HG02763 (cell line): ENCODE data around the gene SET.
"Not testable (repeated sequence)": the region's sequence is repeated elsewhere in the genome, so short reads cannot be mapped to it uniquely, and the experiment has no call there.

ENCODE experiments used
- ATAC-seq: cut with Tn5 transposase; IDR thresholded peaks from one replicate; pipeline ENCODE4 v1.9.1; 2021; ENCODE audit warnings: mild to moderate bottlenecking, moderate library complexity; ENCODE audit not compliant: unreplicated experiment

The SET gene

DNA sequence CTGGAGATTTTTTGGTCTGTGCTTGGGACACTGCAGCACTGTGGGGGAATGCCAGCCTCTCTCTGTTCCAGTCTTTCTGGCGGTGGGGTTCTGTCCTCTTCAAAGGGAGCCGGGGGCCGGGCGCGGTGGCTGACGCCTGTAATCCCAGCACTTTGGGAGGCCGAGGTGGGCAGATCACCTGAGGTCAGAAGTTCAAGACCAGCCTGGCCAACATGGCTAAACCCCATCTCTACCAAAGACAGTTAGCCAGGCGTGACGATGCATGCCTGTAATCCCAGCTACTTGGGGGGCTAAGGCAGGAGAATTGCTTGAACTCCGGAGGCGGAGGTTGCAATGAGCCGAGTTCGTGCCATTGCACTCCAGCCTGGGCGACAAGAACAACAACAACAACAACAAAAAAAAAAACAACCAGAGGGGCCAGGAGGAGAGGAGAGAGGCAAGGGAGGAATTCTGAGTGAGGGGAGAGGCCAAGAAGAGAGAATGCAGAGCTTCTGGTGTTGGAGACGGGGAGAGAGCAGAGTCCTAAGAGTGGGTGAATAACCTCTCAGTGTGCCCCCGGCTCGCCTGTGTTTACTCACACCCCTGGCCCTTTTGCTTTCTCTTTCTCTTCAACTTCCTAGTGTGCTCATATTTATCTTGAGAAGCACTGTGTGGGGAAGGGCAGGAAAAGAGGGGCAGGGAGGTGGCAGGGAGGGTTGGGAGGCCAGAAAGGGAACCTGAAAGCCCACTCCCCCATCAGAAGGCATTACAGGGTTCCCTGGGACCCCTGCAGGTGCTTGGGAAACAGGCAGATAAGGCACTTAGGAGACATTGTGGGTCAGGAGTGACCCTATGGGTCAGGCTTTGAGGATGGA is 3.2 kb upstream of the SET start:
- no peak for ATAC-seq

DNA sequence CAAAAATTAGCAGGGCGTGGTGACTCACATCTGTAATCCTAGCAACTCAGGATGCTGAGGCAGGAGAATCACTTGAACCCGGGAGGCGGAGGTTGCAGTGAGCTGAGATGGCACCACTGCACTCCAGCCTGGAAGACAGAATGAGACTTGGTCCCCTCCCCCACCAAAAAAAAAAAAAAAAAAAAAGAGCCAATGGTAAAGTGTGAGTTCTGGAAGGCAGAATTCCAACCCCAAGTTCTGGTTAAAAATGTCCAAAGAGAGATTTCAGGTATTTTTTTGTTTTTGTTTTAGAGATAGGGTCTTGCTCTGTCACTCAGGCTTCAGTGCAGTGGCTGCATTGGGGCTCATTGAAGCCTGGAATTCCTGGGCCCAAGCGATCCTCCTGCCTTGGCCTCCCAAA is 1.6 kb upstream of the SET start:
- no peak for ATAC-seq

DNA sequence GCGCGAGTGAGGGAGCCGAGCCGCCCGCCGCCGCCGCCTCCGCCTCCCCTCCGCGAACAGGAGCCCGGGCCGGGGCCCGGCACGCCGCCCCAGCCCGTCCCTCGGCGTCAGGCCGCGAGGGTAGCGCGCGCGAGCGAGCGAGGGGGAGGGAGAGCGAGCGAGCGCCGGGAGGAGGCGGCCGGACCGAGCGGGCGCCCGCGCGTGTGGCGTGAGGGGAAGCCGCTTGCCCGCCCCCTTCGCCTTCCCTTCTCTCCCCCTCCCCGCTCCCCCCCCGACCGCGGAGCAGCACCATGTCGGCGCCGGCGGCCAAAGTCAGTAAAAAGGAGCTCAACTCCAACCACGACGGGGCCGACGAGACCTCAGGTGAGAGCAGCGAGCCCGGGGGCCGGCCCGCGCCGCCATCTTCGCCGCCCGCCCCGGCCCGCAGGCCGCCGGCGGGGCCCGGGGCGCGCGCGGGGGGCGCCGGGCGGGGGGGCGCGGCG is 312 bp downstream of the SET start:
- peak; percentile 24 for ATAC-seq

DNA sequence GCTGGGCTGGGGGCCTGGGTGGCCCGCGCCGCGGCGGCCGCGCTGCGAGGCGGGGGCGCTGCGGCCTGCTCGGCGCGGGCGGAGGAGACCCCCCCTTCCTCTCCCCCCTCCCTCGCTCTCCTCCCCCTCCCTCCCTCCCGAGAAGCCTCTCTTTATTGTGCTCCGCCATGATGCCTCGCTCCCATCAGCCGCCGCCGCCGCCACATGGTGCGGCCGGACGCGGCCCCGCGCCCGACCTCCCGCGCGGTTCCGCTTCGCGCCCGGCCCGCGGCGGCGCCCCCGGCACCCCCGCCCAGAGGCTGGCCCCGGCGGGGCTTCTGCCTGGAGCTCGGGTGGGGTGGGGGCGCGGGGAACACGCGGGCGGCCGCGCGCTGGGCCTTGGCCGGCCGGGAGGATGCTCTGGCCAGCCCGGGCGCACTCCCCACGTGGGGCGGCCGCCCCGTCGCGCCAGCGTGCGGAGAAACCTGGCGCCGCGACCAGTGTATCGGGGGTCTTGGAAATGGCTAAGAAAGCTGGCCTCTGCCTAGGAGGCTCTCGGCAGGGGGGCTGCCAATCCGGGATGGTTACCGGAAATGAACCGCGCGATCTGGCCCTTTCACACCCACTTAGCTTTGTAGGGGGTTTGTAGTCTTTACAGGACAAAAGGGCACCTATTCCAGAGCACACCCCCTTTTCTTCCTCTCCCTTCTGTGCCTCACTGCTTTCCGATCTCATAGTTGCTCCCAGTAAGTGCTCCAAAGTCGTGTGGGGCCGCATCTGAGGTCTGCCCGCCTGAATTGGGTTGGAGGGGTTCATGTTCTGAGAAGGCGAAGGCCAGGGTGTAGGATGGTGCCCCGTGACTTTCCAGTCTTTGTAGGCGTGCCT is 1.0 kb downstream of the SET start:
- no peak for ATAC-seq

DNA sequence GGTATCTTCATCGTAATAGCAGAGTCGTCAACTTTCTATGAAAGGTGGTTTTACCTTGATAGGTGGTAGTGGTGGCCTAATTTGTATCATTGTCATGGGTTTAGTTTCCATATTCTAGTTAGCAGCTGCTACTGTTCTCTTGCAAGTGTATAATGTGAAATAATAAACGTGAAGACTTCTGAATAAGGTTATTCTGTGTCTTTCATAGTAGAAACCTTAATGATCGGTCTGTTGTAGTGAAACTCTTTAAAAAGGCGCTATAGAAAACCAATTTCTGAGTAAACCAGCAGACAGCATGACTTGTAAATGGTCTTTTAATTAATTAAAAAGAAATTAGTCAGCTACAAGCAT is 1.6 kb downstream of the SET start:
- no peak for ATAC-seq

DNA sequence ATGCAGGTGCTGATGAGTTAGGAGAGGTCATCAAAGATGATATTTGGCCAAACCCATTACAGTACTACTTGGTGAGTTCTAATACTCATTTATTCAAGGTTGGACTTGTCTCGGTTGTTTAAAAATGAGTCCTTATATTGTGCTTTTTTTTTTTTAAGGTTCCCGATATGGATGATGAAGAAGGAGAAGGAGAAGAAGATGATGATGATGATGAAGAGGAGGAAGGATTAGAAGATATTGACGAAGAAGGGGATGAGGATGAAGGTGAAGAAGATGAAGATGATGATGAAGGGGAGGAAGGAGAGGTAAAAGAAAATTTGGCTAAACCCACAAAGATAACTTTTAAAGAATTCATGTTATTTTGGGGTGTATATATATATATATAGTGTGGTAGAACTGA is 4.7 kb downstream of the SET start:
- ATAC-seq: not testable (repeated sequence)

DNA sequence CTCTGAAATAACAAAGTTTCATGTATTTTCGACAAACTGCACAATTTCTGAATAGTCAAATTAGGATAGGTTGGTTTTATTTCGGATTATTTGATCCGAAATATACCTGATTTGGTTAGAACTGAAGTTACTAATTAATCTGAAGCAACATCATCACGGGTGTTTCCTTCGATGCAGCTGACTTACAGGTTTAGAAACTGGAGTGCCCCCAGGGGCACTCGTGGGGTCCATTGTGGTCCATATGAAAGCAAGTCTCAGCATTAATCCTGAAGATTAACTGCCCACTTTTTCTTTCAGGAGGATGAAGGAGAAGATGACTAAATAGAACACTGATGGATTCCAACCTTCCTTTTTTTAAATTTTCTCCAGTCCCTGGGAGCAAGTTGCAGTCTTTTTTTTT is 5.3 kb downstream of the SET start:
- no peak for ATAC-seq

DNA sequence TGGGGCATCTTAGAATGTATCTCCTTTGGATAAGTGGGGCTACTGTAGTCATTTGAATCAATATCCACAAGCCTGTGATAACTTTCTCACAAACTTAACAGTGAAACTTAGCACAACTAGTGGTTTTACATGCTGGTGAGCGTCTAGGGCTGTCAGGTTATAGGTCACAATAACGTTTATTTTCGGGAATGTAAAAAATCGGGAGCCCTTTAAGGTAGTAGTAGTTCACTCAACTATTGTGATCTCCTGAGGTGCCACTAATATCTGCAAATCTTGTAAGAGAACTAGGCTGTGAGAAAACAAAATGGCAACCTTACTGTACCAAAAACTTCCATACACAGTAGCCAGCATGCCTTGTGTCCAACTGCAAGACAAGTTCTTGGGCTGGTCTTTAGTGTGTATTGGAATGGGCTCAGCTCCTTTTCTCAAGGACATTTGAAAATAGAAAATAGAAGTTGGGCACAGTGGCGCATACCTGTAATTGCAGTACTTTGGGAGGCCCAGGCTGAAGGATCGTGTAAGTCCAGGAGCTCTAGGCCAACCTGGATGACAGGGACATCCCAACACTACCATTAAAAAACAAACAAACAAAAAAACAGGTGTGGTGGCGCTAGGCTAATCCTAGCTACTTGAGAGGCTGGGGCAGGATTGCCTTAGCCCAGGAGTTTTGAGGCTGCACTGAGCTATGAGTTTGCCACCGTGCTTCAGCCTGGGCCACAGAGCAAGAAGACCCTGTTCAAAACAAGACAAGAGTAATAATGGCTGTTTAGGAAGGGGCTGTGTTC is 8.1 kb downstream of the SET start:
- no peak for ATAC-seq

DNA sequence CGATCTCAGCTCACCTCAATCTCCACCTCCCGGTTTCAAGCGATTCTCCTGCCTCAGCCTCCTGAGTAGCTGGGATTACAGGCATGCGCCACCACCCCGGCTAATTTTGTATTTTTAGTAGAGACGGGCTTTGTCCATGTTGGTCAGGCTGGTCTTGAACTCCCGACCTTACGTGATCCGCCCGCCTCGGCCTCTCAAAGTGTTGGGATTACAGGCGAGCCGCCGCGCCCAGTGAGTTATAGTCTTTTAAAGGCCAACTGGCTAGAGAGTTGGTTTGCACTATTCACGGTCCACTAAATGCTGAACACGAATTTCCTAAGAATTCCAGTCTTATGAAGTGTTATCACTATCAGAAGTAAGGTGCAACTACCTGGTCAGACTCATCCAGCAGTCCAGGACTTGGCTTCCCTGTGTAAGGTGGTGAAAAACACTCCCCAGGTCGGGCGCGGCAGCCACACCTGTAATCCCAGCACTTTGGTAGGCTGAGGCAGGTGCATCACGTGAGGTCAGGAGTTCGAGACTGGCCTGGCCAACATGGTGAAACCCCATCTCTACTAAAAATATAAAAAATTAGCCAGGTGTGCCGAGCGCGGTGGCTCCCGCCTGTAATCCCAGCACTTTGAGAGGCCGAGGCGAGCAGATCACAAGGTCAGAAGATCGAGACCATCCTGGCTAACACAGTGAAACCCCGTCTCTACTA is 10.2 kb downstream of the SET start:
- ATAC-seq: not testable (repeated sequence)

DNA sequence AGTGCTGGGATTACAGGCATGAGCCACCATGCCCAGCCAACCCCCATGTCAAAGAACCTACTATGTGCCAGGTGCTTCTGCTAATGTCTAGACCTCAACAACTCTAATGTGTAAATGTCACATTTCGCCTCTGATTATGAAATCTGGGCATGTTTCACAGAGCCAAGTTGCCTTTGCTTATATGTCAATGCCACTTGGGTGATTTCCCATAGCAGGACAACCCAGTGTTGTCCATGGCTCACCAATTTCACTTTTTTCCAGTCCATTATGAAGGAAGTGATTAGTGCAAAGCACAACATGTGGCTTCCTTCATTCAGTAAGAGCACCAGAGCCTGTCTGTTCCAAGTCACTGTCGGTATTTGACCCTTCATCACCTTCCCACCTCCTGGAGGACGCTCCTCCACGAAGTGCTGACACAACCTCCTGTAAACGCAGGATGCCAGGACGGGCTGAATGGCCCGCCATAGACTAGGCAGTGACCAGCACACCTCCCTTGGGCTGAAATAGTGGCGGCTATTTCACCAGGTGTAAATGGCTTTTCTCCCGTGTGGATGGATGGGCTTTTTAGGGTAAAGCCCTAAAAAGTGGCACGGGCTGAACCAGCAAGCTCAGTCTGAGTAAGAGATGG is 12.3 kb downstream of the SET start:
- ATAC-seq: no peak

DNA sequence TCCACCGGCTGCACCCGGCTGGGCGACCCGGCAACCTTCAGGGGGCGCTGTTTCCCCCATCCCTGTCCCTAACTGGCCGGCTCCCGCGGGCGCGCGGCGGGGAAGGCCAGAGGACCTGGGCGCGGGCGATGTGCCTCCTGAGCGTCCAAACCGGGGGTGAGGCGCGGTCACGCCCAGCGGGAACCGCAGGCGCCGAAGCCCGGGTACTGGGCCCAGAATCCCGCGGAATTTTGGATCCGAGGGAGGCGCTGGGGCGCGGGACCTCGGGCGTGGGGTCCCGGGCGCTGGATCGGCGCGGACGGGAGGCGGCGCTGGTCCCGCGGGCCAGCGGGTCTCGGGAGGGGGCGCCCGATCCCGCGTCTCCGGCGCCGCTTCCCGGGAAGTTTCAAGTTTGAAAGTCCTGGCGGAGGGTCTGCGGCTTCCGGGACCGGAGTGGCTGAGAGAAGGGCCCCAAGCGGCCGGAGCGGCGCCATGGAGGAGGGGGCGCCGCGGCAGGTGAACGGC is 13.5 kb downstream of the SET start, which contains the start of gene PKN3:
PKN3 (plus strand) TSS at position 59 of the 504 bp plus-strand sequence; CDS start at position 472, 413 bp downstream.
- peak; percentile 80 for ATAC-seq

DNA sequence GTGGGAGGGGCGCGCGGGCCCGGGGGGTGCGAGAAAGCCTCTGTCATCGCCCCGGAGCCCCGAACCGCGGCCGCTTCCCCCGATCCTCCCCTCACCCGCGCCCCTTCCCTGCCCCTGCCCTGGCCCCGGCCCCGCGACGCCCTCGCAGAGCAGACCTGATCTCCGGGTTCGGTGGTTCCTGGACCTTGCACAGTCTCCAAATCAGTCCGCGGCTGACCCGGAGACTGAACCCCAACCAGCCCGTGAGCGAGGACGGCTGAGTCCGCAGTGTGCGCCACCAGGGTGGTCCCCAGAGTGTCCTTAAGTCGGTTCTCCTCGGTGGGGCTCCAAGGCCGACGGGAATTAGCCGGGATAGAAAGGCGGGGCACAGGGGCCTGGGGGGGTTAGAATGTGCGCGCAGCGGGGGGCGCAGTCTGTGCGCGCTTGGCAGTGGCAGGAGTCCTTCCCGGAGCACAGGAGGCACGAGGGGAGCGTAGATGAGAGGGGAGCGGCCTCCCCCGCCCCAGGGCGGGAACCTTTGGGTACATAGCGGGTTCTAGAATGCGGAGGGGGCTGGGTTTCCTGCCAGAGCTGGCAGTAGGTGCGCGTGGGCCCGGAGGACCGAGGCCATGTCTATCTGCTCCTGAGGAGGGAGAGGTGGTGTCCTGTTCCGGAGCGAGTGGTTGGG is 14.1 kb downstream of the SET start:
- no peak for ATAC-seq

DNA sequence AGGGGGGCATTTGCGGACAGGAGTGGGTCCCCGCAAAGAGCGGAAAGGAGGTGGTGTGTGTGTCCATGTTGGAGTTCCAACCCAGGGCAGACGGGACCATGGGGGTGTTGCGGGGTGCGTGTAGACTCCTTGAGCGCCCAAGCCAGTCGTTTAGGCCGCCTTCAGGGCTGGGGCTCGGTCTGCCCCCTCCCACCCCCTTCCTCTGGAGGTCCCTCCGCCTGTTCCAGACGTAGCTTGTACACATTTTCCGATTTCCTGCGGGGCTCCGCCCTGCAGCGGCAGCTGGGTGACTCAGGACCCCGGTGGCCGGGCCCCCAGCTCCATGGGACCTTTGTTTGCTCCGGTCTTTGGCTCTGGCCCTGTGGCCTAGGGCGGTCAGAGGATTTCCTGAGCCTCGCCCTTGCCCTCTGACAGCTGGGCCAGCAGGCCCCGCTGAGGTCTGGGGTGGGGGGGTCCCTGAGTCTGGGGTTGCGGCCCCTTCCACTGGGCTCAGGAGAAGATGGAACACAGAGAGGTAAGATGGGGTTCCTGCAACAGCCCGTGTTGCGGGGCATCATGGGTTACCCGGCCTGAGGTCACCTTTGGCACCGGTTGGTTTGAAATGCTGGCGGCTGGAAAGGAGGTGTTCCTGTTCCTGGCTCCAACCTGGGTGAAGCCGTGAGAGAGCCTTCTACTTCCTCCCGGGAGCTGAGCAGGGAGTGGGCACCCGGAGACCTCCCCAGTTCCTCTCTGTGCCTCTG is 14.8 kb downstream of the SET start:
- ATAC-seq: no peak

DNA sequence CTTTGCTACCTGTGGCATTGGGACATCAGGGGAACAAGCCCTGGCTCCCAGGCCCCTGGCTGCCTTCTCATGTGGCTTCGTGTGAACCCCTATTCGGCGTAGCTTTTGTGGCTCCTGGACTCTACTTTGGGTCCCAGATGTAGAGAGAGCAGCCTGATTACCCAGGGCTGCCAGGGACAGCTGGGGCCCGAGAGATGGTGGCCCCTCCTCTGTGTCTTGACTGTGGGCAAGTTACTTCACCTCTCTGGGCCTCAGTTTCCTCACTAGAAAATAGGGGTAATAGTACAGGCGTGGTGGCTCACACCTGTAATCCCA is 15.3 kb downstream of the SET start:
- ATAC-seq: no peak

DNA sequence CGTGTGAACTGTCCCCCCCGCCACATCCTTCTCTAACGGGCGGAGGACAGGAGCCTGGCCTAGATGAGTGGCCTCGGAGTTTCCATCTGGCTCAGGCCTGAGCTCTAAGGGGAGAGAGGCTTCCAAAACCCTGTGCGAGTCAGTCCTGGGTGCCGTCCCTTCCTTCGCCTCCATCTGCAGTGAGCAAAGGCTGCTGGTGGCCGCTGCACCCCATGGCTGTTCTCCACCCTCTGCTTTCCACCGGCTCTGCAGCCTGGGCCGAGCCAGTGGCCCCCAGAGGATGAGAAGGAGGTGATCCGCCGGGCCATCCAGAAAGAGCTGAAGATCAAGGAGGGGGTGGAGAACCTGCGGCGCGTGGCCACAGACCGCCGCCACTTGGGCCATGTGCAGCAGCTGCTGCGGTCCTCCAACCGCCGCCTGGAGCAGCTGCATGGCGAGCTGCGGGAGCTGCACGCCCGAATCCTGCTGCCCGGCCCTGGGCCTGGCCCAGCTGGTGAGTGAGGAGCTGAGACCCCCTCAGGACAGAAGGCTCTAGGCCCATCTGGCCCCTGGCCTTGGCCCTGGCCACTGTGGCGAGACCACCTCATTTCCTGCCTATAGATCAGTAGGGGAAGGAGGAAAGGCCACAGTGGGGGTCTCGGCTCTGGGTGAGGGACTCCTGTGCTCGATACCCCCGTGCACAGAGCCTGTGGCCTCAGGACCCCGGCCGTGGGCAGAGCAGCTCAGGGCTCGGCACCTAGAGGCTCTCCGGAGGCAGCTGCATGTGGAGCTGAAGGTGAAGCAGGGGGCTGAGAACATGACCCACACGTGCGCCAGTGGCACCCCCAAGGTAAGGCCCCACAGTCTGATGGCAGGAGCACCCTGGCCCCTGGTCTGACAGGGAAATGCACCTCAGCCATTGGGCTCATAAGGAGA is 16.3 kb downstream of the SET start:
- no peak for ATAC-seq

DNA sequence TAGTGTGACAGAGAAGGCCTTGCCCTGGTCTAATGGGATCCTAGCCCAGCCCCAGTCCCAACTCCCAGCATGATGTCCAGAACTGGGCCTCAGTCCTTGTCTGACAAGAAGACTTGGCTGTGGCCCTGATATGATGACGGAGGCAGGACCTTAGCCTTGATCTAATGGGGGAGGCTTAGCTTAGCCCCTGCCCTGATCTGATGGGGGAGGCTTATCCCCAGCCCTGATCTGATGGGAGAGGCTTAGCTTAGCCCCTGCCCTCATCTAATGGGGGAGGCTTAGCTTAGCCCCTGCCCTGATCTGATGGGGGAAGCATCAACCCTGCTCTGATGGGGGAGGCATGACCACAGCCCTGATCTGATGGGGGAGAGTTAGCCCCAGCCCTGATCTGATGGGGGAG is 17.0 kb downstream of the SET start:
- ATAC-seq: no peak

DNA sequence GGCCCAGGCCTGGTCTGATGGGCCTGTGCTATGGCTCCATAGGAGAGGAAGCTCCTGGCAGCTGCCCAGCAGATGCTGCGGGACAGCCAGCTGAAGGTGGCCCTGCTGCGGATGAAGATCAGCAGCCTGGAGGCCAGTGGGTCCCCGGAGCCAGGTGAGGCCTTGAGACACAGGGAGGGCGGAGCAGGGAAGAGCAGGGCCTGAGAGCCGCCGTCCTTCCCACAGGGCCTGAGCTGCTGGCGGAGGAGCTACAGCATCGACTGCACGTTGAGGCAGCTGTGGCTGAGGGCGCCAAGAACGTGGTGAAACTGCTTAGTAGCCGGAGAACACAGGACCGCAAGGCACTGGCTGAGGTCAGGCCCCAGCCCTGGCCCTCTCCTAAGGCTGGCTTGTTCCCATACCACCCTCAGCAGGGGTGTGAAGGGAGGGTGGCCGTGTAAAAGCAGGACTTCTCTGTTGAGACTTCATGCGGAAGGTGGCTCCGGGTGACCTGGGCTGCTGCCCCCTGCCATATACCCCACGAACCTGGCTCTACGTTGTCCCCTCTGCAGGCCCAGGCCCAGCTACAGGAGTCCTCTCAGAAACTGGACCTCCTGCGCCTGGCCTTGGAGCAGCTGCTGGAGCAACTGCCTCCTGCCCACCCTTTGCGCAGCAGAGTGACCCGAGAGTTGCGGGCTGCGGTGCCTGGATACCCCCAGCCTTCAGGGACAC is 17.8 kb downstream of the SET start:
- ATAC-seq: no peak
